ENCODE measurements around the gene MFAP3L.

MFAP3L gene

DNA sequence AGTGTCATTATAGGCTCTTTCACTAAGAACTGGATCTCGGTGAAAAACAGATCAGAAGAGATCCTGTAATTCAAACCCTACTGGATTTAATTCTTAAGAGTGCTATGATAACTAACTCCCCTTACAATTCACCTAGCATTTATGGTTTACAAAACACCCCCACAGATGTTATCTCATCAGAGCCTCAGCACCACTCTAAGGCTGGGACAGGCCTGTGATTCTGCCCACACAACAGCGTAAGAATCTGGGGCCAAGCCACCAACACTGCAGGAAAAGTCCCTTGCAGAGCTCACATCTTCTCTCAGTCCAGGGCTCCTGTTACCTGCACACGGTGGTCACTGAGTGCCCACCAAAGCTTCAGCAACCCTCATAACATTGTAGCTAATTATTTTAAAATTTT is 8.9 kb downstream of the MFAP3L start:
- DNase-seq, result no peak

DNA sequence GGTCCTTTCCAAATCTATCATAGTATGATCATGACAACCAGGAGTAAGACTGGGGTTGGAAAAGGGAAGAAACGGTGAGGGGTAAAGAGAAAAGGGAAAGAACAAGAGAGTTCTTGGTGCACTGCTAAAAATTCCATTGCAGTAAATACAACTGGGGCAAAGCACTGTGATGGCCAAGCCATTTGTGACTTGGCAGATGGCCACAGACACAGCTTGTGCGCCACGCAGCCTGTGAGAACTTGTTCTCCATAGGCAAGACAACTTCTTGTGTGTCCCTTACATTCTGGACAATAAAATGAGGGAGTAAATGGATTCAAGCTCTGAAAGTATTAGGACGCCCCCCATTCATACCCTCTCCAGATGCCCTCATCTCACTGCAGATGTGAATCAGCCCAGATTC is 10.9 kb downstream of the MFAP3L start:
- DNase-seq, result peak; percentile 80

DNA sequence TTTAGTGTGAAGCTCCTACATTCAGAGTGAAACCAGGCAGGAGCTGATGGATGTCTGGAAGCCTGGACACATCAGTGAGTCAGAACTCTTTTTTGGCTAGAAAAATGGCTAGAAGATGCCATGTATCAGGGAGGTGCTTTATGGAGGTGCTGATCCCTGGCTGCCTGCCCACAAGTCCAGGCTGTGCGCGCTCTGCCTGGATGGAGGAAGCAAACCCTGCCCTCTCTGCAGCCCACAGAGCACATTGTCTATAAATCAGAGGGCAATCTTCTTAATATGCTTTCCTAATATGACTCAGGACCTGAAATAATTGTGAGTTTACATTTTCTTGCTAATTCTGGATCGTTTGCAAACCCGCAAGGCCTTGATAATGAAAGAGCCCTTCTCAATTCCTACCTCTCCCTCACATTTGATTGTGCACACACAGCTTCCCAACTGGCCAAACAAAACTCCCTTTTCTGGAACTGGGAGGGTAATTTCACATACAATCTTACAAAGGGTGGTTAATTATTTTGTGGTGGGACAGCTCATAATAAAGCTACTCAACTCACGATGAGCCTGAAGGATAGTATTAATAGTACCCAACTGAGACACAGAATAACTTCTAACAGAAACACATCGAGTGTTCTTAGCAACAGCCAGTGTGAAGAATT is 11.7 kb downstream of the MFAP3L start:
- peak; percentile 49 for DNase-seq

DNA sequence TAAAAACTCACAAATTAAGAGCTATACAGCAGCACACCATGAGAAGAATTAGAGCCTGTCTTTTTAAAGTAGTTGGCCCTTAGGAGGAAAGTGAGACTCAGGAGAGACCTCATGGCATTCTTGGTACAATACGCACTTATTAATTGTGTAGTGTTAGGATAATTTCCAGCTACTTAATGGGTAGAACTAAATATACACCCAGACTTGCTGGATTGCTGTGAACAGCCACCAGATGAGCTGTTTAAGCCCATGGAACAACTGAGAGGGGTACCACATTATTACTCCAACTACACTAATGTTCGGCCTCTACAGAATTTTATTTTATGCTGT is 13.6 kb downstream of the MFAP3L start:
- no peak for DNase-seq

DNA sequence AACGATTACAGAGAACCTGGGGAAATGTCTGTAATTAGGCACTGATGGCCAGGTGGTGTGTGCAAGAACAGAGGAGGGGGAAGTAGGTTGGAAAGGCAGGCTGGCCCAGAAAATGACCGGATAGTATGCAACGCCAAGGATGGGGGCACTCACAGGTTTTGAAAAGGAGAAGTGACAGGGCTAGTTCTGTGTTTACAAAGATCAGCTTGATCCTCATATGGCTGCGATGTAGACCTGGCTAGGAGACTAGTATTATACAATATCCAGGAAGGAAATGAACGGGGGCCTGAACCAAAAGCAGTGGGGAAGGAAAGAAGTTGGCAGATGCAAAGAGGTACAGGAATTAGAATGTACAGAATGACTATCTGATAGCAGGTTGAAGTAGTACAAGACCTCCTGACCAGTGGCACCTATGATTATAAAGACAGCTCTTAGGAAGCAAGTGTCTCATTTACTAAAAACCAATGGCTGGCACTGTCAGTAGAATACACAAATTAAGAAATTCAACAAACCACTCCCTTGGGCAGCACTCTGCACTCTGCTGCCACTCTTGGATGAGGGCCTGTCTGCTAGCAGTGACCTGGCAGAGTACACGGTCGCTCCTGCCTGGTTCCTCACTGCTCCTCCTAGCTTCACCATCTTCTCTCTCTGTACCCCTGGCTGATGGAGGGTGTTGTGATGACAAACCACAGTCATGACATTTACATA is 14.1 kb downstream of the MFAP3L start:
- peak; percentile 61 for DNase-seq

DNA sequence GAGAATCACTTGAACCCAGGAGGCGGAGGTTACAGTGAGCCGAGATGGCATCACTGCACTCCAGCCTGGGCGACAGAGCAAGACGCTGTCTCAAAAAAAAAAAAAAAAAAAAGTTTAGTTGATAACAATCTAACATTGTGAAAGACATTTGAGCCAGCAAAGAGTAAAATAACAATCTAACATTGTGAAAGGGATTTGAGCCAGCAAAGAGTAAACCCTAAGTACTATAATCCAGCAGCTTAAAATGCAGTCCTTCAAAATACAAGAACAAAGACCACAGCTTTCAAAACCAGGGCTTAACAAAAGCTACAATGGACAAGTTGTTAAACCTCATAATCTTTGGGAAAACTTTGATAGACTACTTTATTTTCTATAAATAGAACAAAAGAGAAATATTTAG is 16.9 kb downstream of the MFAP3L start:
- DNase-seq, result no peak

DNA sequence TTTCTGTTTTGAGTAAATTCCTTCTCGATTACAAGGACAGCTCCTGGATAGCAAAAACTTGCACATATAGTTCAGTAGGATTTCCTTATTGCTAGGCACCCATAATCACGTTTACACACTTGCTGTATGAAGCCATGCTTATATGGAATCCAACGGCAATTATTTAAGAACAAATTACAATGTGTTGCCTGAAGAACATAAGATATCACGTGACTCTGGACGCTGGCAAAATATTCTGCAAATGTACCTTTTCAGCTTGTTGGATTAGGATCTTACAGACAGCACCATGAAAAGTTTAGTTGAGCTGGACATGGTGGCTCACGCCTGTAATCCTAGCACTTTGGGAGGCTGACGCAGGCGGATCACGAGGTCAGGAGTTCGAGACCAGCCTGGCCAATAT is 17.4 kb downstream of the MFAP3L start:
- no peak for DNase-seq

DNA sequence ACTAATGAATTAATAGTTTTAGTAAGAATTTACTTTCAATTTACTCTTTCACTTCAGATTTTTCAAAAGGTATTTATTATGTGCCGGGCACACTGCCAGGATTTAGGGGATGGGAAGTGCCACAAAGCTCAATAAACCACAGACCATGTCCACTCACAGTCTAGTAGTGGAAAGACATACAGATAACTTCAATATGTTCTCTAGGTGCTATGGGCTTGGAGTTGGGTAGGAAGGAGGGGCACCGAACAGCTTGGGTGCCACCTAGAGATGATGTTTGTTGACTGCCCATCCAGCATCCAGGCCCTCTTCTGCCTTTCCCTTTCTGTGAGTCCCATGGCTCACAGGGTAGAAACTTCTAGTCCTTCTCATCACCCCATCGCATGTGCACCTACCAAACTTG is 17.8 kb downstream of the MFAP3L start:
- DNase-seq, result peak; percentile 30

DNA sequence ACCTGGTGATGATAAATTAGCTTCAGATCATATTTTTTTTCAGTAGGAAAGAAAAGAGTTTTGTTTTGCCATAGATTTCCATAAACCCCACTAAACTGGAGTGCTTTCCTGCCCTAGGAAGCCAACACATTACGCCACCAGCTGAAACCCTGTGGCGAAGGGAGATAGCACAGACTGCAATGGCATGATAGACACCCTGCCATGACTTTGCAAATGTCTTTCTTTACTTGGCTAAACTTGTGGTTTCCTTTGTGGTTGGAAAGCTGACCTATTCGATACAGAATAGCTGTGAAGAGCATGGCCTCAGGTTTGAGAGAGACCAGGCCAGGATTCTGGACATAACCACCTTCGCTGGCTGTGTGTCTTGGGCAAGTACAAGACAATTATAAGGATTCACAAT is 19.1 kb downstream of the MFAP3L start:
- no peak for DNase-seq

DNA sequence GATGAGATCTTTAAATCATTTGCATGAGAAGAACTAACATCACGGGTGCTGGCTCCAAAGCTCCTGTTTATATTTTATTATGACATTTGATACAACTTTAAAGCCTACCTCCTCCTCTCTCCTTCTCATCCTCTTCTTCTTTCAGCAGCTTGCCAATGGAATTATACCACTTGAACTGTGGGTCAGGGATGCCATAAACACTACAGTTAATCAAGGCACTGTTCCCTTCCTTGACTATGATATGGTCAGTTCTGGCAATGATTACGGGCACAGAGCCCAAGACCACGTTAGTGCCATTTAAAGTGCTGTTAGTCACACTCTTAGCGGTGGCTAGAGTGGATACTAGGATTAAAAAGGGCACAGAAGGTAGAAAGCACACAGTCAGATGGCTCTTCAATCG is 20.7 kb downstream of the MFAP3L start:
- DNase-seq, result no peak

DNA sequence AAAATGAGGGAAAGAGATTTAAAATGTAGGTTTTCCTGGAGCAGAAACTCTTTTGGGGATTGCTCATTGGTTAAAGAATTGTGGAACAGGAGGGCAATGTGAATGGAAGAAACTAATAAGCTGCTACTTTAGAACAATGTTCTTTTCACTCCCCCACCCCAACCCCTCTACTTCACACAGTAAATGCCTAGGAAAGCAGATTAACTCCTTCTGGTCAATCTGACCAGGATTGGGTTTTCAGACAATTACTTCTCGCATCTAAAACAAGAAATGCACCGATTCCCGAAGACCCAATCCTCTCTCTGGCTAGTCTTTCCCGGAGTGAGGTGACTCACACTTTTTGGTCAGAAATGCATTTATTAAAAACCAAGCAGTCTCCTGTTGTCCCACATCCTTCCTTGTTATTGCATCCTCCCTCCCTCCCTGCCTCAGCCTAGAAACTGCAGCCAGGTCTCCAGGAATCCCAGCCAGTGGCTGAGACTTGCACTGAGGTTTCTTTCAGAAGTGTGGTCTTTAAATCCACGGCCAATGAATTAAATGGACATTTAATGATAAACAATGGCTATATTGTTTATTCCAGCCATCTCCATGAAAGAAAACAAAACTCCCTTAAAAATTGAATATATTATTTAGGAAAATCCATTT is 21.4 kb downstream of the MFAP3L start:
- DNase-seq, result peak; percentile 19

DNA sequence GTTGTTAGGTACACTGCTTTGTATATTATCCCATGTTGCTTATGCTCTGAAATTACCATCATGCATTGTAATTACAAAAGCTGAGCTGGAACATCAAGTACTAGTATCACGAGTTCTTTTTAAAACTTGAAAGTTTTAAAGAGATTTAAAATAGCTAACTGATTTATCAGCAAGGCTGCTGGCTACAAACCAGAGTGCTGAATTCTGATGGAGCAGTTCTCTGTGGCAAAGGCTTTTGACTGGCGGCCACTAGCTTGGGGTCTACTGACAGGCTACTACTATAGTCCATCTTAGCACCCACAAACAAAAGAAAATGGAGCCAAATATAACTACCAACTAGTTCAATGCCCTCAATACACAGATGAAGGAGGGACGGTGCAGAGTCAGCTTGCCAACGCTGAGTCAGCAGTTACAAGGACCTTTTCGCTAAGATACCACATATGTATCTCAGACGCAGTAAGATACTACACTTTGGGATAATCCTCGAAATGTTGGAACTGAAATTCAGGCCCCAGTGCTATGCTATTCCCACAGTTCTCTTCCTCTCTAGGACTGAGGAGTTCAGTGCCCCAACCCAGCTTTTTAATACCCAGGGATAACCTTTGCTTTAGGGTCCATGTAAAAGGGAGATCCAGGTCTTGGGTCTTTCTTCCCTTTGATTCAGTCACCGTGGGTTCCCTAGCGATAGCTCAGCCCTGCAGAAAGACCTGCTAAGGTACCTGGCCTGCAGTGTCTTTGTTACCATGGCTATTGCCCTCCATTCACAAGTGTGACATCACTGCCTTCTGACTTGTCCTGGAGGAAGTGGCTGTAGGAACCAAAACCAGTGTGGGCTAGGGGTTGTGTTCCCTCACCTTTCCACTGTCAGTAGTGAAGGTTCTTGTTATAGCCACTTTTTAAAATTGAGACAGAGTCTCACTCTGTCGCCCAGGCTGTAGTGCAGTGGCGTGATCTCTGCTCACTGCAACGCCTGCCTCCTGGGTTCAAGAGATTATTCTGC is 22.8 kb downstream of the MFAP3L start:
- DNase-seq, result peak; percentile 29

DNA sequence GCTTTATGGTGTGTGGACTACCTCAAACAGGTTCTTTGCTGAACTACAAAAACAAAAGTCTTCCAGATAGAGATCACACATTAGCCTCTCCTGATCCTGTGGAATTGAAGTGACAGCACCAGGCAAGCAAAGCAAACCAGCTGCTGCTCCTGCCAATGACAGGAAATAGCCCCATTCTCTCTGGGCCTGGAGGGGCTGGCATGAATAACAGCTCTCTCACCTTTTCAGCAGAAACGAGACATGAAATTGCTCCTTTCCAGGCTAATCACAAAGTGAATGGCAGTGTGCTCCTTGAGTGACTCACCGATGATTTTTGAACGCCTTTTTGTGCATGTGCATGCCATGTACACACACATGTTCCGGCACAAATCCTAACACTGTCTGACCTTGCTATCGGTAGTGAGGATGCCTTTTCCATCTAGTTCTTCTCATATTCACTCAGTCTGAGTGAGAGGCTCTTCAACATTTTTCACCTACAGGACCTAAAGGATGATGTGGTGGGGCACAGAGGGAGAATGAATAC is 24.4 kb downstream of the MFAP3L start:
- DNase-seq, result no peak

DNA sequence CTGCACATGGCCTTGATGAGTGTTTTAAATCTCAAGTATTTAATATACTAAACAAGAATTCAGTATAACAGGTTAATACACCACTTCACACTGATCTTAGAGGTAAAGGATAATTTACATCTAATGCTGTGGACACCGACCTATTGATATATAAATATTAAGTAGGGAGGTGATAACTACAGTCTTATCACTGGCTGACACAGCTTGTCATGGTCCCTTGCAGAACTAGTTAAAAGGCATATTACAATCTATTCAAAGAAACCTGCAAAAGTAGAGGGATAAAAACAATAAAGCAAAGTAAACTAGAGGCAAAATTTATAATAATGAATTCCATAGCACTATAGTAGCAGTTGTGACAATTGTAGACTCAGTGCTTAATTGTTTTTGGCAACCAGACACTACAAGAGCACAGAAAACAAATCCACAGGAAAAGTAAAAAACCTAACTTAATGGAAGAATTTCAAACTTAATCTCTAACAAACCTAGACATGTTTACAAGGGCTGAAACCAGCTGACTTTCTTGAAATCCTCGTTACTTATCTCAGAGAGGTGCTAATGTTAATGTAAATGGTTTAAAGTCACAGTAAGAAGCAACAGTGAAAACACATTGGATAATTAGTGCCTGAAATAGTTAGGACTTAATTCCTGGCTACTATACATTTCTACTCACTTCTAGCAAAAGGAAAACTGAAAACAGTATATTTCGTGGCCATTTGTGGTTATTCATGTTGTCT is 25.0 kb downstream of the MFAP3L start:
- DNase-seq, result no peak

DNA sequence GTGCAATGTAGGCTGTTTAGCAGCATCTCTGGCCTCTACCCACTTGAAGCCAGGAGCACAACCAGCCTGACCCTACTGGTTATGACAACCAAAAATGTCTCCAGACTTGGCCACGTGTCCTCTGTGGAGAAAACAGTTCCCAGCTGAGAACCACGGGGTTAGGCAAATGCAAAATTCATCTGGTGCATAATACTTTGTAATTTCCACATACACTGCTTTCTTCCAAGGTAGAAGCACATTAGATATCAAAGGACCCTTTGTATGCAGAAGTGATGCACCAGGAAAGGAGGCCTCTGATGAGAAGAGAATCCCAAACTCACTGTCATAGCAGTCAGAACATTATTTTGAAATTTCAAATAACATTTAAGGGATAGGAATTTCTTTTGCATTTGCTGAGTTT is 26.3 kb downstream of the MFAP3L start:
- DNase-seq, result no peak

DNA sequence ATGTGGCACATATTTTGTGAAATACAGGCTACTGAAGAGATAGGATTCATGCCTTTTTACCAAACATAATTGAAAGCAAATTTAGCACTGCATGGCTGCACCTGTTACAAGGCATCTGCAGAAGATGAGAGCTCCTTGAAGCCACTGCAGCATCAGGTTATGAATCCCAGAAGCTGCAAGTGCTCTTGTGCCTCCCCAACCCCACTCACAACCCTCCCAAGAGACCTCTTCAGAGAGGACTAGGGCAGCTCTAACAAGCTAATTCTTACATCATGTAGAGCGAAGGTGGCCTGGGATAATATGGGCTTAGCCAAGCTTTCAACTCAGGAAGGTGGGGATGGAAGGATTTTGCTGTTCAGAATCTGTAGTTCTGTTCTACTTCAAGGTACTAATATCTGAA is 27.2 kb downstream of the MFAP3L start:
- DNase-seq, result no peak

DNA sequence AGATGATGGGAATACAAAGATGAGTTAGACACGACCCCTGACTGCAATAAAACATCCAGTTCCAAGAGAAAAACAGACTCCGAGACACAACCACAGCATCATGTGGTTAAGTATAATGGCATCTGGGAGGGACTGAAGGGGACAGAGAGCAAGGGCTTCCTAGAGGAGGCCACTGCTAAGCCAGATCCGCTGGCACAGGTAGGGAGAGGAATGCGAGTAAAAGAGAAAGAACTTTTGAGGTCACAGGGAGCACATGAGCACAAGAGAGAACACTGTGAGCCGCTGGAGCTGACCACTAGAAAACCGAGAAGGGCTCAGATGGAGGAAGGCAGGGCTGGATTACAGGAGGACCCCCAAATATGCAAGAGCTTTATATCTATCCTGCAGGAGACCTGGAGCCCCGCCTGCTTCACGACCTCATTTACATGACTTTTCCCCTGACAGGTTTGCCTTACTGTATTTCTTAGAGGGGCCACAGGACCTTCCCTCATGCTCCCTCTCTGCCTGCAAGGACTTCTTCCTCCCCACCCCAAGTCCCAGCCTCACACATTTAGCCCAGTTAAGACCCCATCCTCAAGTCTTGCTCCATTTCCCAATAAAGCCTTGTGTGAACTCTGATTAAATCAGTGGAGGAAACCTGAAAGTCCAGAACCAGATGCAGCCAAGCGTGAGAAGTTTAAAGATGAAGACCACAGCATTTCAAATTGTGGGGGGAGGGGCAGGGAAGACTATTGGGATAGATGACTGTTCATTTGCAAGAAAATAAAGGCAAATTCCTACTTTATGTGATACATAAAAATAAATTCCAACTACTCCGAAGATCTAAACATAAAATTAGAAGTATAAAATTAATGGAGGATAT is 29.6 kb downstream of the MFAP3L start:
- no peak for DNase-seq

DNA sequence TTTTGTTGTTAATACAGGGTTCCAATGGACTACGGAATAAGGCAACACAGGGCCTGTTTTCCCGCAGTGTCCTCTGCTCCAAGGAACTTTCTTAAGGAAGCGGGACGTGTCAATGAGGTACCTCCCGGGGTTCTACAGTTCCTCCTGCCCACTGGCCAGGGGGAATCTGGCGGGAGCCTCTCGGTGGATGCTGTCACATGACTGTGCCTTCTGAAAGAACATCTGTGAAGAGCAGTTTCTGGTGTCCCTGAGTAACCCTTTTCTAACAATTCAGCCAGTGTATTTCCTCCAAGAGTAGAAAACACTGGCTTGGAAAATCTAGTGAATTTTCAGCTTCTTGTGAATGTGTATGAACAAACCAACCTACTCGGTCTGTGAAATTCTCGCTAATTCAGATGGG is 32.7 kb downstream of the MFAP3L start:
- peak; percentile 86 for DNase-seq

DNA sequence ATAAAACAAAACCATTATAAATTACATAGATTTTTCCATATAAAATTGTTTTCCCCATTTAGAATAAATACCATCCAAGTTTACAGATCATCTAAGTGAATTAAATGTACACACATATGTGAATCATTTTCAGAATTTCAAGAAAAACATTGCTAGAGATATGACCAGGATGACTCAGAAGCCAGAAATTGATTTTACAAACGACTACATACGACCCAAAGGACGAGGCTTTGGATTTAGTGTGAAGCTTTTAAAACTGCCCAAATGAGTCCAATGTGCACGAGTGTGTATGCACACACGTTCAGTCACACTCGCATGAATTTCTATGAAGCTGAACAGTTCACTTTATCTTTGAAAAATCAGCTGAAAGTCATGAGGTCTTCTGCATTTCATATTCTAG is 37.9 kb downstream of the MFAP3L start:
- DNase-seq, result no peak

DNA sequence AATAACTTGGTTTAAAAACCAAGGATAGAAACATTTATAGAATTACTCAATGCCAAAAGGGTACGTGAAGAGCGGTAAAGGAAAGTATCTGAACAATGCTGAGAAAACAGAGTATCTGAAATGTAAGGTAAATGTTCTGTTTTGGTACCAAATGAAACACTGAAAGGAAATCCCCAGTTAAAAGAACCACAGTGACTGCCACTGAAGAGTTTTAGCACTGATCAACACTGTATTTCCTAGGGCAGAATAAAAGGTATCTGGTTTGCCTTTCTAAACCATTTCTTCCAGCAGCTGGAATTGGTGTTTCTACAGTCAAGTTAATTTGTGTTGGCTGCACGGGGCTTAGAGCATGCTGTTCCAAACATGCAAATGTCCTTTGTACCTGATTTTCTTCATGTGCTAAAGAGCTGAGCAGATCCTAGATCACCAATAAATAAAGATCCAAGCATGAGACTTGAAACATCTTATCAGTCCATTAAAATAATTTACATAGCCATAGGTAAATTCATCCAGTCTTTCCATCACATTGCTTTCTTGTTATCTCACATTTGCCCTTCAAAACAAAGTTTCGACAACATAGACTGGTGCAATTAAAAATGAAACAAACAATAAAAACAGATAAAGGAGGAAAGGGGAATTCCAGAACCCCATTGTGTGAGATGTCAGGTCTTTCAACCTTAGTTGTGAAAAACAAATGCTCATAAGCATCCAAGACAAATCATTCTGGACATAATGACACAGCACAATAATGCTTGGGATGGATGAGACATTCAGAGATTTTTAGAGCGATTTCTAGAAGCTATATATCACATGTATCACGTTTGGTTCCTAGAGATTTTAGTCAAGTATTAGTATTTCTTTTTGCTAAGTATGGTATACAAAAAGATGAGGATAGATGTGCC is 38.6 kb downstream of the MFAP3L start:
- DNase-seq, result no peak
